ENCODE data around the gene CACNB4. TPM values are rescaled to one million over a fixed set of nuclear protein-coding genes. Genes with fewer than 3 reads are reported as not detected.

The CACNB4 gene
- total RNA-seq, 1 experiment from 2014 or later: not detected

GRCh38 chr2:151952691-151953456 lies 146.0 kb downstream of the CACNB4 start:
- H3K9ac ChIP-seq (ENCODE audit: low read length): no peak overlapping the region
- DNase-seq (no peak), ATAC-seq (no peak)
- no peaks in the 10 kb centered on the region for H3F3A ChIP-seq (ENCODE audit: low read length, unreplicated experiment)
- H2AFZ ChIP-seq (ENCODE audit: low read length): no peak overlapping the region
- H3K79me2 ChIP-seq (ENCODE audit: low read length): no peaks in the 10 kb centered on the region
- CTCF ChIA-PET: no interaction called here
- H3K4me1 ChIP-seq (ENCODE audit: insufficient read depth, low read length): no peaks in the 10 kb centered on the region
- no peaks in the 10 kb centered on the region for H3K9me2 ChIP-seq (replicated peaks; ENCODE audit: low read length)
- no peak overlapping the region for H3K4me3 ChIP-seq (ENCODE audit: low read length)
- no peak for TF ChIP-seq EZH2phosphoT487 (IDR thresholded peaks at IDR 0.05; ENCODE audit: borderline replicate concordance, low read length)
- no peak for TF ChIP-seq CTCF (conservative IDR thresholded peaks at IDR 0.05; ENCODE audit: low read depth, low read length)
- no peak for TF ChIP-seq EZH2 (IDR thresholded peaks at IDR 0.05; ENCODE audit: low read length, unreplicated experiment)
- H3K9me3 ChIP-seq (ENCODE audit: low read length): no peaks in the 10 kb centered on the region
- no peak overlapping the region for H3K4me2 ChIP-seq (ENCODE audit: low read length)
- H3K27me3 ChIP-seq (ENCODE audit: low read length): peaks cover 66% of the 10 kb centered on the region
- BruUV-seq (replicated peaks): no TSS peak
- H3K27ac ChIP-seq (ENCODE audit: low read length): no peak overlapping the region
- intact Hi-C loops (cut with micrococcal nuclease): no loop called here
- POLR2A ChIA-PET (ENCODE audit: unreplicated experiment): no interaction called here
- no peaks in the 10 kb centered on the region for H3K36me3 ChIP-seq (ENCODE audit: low read depth, low read length)
- H4K20me1 ChIP-seq (ENCODE audit: low read length): no peaks in the 10 kb centered on the region

GRCh38 chr2:151947813-151948165 lies 151.1 kb downstream of the CACNB4 start:
- peaks cover 28% of the 10 kb centered on the region for H3K27me3 ChIP-seq (ENCODE audit: low read length)
- peak; percentile 25 for DNase-seq
- H3K27ac ChIP-seq (ENCODE audit: low read length): no peak overlapping the region
- H3K9me2 ChIP-seq (replicated peaks; ENCODE audit: low read length): no peaks in the 10 kb centered on the region
- TF ChIP-seq EZH2 (IDR thresholded peaks at IDR 0.05; ENCODE audit: low read length, unreplicated experiment): no peak
- TF ChIP-seq EZH2phosphoT487 (IDR thresholded peaks at IDR 0.05; ENCODE audit: borderline replicate concordance, low read length): no peak
- no peak for TF ChIP-seq CTCF (conservative IDR thresholded peaks at IDR 0.05; ENCODE audit: low read depth, low read length)
- CTCF ChIA-PET: no interaction called here
- POLR2A ChIA-PET (ENCODE audit: unreplicated experiment): no interaction called here
- H3K79me2 ChIP-seq (ENCODE audit: low read length): no peaks in the 10 kb centered on the region
- intact Hi-C loops (cut with micrococcal nuclease): no loop called here
- H3K4me1 ChIP-seq (ENCODE audit: insufficient read depth, low read length): no peaks in the 10 kb centered on the region
- no peaks in the 10 kb centered on the region for H3F3A ChIP-seq (ENCODE audit: low read length, unreplicated experiment)
- no peak overlapping the region for H2AFZ ChIP-seq (ENCODE audit: low read length)
- no peaks in the 10 kb centered on the region for H3K36me3 ChIP-seq (ENCODE audit: low read depth, low read length)
- no peak overlapping the region for H3K4me2 ChIP-seq (ENCODE audit: low read length)
- H3K4me3 ChIP-seq (ENCODE audit: low read length): no peak overlapping the region
- no TSS peak for BruUV-seq (replicated peaks)
- H4K20me1 ChIP-seq (ENCODE audit: low read length): no peaks in the 10 kb centered on the region
- no peak overlapping the region for H3K9ac ChIP-seq (ENCODE audit: low read length)
- no peak for ATAC-seq
- H3K9me3 ChIP-seq (ENCODE audit: low read length): no peaks in the 10 kb centered on the region

All from PC-3 (cell line).